Urothelium cell line (cell line): ENCODE results near the gene TARDBP.
"Not testable (repeated sequence)": the region's sequence is repeated elsewhere in the genome, so short reads cannot be mapped to it uniquely, and the experiment has no call there.

Source experiments
- DNase-seq: peaks from one replicate; pipeline ENCODE4 v3.0.0; 2011; ENCODE audit warnings: low spot score, mixed read lengths
- FAIRE-seq: peaks from 2 replicates; lab custom pipeline; 2011; peaks lifted over from hg19 to GRCh38; lab: Jason Lieb, UNC

Gene TARDBP

DNA sequence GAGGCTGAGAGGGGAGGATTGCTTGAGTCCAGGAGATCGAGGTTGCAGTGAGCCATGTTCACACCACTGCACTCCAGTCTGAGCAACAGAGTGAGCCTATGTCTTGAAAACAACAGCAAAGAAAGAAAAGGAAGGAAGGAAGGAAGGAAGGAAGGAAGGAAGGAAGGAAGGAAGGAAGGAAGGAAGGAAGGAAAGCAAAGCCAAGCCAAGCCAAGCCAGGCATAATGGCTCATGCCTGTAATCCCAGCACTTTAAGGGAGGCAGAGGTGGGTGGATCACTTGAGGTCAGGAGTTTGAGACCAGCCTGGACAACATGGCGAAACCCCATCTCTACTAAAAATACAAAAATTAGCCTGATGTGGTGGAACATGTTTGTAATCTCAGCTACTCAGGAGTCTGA is 20.4 kb upstream of the TARDBP start:
- FAIRE-seq = peak; percentile 23
- DNase-seq = not testable (repeated sequence)

DNA sequence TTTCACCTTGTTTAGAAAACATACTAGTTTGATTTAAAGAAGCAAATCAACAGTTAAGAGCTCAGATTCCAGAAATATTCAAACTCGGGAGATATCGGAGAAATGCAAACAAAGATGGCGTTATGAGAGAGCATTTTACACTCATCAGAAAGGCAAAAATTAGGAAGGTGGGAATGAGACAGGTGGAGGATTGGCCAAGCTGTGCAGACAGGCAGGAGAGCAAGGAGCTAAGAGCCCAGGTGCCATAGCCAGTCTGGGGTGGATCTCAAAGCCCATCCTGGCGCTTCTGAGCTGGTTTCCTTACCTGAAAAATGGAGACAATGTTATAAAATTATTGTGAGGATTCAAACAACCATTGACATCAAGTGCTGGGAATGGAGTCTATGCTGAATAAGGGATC is 19.6 kb upstream of the TARDBP start:
- FAIRE-seq (no peak), DNase-seq (no peak)

DNA sequence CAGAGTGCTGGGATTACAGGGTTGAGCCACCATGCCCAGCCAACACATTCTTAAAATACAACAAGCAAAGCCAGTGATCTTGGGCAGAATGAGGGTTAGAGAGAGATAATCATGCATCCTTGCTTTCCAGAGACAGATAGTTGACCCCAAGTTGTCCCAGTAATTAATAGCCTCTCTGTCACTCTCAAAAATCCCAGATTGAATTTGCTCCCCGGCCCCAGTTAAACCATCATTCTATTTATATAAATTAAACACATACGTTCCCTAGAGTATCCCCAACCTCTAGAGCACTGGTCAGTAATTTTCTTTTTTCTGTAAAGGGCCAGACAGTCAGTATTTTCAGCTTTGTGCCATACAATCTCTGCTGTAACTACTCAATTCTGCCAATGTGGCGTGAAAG is 16.4 kb upstream of the TARDBP start:
- DNase-seq (no peak), FAIRE-seq (no peak)

DNA sequence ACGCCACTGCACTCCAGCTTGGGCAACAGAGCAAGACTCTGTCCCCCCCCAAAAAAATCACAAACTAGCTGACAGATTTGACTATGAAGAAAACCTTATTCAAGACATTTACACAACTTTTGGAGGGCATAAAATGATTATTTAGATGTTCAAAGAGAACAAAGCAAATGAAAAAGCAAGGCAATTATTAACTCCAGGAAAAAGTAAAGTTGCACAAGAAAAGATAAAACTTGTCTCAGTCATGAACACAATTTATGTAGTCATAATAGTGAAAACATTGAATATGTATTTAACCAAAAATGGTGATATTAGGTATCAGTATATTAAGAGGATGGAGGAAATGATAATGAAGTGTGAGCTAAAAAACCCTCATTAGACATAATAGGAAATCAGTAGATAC is 11.9 kb upstream of the TARDBP start:
- no peak for DNase-seq
- FAIRE-seq = no peak

DNA sequence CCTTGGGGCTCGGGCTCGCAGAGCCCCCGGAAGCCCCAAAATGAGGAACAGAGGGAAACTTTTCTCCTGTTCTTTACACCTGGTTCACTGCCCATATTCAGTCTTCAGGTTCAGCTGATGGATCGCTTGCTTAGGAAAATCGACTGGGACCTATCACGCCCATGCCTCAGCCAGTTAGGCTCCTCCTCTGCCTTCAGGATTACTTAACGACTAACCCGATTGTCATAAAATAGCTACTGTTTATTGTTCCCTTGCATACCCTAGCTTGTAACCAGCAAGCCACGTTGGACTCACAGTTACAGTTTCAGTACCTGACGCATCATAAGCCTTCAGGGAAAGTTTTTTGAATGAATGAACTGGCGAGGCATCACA is 692 bp downstream of the TARDBP start:
- no peak for DNase-seq

DNA sequence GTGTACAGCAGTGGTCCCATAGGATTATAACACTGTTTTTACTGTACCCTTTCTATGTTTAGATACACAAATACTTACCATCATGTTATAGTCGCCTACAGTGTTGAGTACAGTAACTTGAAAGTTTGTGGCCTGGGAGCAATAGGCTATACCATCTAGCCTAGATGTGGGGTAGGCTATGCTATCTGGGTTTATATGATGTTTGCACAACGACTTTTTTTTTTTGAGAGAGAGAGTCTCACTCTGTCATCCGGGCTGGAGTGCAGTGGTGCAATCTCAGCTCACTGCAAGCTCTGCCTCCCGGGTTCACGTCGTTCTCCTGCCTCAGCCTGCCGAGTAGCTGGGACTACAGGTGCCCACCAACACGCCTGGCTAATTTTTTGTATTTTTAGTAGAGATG is 6.9 kb downstream of the TARDBP start:
- DNase-seq, FAIRE-seq: not testable (repeated sequence)

More for the DNA sequence above, 692 bp downstream of the TARDBP start:
- no peak for FAIRE-seq

DNA sequence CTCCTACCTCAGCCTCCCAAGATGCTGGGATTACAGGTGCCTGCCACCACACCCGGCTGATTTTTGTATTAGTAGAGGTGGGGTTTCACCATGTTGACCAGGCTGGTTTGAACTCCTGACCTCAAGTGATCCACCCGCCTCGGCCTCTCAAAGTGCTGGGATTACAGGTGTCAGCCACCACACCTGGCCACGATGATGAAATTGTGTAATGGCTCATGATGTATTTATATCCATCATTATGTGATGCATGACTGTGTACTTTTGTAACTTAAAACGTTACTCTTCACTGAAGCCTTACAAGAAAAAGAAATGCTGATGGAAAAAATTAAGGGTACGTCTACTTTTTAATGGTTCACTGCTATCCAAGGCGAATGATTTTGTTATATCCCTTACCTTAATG is 7.5 kb downstream of the TARDBP start:
- DNase-seq (no peak), FAIRE-seq (no peak)

DNA sequence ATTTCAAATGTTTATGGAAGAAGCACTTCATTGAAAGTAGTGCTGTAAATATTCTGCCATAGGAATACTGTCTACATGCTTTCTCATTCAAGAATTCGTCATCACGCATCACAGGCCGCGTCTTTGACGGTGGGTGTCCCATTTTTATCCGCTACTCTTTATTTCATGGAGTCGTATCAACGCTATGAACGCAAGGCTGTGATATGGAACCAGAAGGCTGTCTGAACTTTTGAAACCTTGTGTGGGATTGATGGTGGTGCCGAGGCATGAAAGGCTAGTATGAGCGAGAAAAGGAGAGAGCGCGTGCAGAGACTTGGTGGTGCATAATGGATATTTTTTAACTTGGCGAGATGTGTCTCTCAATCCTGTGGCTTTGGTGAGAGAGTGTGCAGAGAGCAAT is 10.7 kb downstream of the TARDBP start:
- FAIRE-seq = no peak
- DNase-seq = no peak

DNA sequence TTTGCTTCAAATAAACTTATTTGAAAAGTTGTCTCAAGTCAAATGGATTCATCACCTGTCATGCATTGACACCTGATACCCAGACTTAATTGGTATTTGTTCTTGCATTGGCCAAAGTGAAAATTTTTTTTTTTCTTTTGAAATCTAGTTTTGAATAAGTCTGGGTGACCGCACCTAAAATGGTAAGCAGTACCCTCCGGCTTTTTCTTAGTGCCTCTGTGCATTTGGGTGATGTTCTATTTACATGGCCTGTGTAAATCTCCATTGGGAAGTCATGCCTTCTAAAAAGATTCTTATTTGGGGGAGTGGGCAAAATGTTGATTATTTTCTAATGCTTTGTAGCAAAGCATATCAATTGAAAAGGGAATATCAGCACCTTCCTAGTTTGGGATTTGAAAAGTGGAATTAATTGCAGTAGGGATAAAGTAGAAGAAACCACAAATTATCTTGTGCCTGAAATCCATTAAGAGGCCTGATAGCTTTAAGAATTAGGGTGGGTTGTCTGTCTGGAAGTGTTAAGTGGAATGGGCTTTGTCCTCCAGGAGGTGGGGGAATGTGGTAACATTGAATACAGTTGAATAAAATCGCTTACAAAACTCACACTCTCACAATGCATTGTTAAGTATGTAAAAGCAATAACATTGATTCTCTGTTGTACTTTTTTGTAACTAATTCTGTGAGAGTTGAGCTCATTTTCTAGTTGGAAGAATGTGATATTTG is 11.9 kb downstream of the TARDBP start:
- FAIRE-seq (no peak), DNase-seq (no peak)

DNA sequence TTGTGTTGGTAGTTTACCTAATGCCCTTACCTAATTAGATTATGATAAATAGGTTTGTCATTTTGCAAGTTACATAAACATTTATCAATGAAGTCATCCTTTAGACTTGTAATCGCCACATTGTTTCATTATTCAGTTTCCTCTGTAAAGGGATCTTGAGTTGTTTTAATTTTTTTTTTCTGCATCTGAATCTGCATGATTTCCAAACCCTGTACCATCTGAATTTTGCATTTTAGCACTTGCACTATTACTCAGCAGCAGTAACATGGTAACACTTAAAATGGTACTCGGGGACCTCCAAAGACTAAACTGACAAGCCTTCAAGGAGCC is 12.4 kb downstream of the TARDBP start:
- DNase-seq = no peak
- no peak for FAIRE-seq

DNA sequence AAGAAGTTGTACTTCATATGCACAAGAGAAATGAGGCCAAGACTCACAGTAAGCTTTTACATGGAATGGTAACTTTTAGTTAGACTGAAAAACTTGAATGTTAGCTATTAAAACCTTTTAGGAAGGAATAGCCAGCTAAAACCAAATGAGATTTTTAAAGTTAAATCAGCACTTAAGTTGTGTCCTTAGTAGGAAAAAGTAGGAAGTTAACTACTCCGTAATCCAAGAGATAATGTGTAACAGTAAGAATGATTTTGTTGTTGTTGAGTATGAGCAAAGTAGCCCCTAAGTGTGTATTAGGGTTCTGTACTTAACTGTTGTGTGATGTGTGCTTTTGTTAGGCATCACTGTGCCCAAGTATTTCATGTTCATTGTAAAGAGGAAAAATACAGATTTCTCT is 13.2 kb downstream of the TARDBP start:
- no peak for FAIRE-seq
- no peak for DNase-seq

DNA sequence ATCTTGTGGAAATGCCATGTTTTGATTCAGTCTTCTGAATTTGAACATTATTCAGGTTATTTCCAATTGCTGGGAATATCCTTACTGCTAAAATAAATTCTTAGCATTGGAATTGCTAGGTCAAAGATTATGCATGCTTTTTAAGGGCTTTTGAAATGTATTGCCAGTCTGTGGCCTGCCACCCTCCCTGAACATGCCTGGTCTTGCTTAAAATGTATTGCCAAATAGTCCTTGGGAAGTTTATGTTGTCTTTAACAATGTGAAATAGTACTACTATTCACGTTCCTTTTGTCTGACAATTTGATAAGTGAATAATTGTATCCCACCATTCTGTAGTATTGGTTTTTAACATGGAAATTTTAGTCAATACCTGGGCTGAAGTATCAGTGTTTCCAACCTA is 13.6 kb downstream of the TARDBP start:
- no peak for FAIRE-seq
- no peak for DNase-seq

DNA sequence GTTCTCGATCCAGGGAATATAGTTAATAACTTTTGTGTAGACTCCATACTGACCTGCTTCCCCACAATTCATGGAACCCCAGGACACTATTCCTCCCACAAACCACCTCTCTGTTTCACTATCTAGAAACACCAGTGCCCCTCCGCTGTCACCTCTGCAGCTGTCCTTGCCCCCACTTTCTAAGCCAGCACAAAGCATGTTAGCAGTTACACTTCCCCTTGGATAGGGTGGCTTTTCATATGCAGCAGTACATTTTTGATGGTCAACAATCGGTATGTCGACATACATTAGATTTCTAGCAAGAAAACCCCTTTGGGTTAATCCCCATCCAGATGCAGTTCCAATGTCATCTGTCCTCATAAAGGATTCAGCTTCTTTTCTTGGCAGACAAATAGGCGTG is 14.4 kb downstream of the TARDBP start:
- no peak for FAIRE-seq
- DNase-seq = no peak

DNA sequence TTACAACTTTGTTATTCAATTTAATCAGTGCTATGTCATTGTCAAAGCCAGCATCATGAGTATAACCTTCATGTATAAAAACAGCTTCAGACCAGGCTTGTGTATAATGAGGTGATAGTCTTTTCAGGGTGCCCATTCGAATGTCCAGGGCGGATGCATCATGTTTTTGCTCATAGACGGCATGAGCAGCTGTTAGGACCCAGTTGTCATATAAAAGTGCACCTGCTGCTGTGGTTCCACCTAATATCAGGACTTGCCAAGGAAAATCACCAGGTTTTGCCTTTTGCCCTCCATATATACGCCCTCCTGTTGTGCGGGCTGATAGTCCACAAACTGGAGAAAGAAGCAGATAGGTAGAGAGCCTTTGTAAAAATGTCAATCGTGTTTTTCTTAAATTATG is 14.9 kb downstream of the TARDBP start:
- DNase-seq (no peak), FAIRE-seq (no peak)

DNA sequence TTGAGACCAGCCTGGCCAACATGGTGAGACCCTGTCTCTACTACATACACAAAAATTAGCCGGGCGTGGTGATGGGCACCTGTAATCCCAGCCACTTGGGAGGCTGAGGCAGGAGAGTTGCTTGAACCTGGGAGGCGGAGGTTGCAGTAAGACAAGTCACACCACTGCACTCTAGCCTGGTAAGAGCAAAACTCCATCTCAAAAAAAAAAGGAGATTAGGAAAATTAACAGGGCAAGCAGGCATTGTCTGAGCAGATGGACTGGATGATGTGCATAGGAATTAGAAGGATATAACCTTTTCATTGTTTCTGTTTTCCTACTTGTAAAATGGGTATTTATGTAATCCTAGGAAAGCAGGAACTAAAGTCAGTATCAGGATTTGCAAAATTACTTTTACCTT is 15.6 kb downstream of the TARDBP start:
- FAIRE-seq (no peak), DNase-seq (no peak)

DNA sequence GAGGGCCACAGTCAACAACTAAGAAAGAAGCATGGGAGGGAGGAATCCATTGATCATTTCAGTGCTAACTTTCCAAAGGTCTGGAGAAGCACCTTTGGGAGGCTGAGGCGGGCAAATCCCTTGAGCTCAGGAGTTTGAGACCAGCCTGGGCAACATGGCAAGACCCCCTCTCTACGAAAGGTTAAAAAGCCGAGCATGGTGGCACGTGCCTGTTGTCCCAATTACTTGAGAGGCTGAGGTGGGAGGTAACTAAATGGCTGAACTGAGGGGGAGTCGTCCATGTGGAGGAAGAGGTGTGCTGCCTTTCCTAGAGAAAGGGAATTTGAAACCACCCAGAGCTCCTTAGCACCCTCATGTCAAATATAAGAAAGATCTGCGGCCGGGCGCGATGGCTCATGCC is 18.4 kb downstream of the TARDBP start:
- no peak for FAIRE-seq
- no peak for DNase-seq

DNA sequence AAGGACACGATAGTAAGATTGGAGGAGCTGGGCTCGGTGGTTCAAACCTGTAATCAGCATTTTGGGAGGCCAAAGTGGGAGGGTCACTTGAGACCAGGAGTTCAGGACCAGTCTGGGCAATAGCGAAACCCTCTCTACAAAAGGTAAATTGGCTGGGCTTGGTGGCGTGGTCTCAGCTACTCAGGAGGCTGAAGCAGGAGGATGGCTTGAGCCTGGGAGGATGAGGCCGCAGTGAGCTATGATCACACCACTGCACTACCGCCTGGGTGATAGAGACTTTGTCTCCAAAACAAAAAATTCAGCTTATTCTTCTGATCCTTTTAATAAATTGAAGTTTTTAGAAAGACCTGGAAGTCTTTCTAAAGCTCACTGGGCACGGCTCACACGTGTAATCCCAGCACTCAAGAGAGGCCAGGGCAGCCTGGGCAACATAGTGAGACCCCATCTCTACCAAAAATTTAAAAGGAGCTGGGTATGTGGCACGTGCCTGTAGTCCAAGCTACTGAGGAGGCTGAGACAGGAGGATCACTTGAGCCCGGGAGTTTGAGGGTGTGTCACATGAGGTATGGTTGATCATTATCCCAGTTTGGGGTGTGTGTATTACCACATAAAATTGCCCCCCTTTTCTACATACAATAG is 19.3 kb downstream of the TARDBP start:
- no peak for FAIRE-seq
- DNase-seq = no peak

DNA sequence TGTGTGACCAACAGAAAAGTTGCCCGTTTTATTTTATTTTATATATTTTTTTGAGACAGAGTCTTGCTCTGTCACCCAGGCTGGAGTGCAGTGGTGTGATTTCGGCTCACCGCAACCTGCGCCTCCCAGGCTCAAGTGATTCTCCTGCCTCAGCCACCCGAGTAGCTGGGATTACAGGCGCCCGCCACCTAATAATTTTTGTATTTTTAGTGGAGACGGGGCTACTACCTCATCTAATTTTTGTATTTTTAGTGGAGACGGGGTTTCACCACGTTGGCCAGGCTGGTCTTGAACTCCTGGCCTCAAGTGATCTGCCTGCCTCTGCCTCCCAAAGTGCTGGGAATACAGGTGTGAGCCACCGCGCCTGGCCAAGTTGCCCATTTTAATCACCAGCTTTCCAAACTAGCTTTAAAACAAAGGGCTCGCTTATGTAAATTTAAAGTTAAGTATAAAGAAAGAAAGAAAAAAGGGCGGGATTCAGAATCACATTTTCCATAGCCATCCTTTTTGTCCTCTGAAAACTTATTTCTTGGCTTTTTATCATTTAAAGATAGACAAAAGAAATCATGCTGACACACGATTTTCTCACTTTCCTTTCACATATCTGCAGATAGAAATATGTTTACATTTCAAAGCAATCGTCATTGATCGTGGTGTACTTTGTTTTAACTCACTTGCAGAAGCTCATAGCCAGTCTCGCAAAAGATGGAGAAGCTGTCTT is 24.7 kb downstream of the TARDBP start:
- not testable (repeated sequence) for FAIRE-seq, DNase-seq

DNA sequence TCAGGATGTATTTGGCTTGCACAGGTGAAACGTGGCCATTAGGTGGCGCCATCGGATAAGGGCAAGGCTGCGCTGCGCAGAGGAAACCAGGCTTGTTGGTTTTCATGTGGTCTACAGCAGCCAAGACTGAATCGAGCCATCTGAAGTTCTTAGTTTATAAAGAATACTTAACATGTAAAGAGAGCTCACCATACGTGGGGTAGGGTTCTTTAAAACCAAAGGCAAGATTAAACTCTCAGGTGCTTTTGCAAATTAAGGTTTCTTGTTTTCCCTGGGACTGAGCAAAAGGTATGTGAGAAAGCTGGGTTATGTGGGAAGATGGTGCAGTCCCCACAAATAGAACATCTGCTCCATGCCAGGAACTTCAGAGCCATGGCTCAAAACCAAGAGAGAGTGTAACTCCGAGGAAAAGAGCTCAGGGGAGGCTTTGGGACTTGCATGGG is 25.3 kb downstream of the TARDBP start:
- FAIRE-seq (no peak), DNase-seq (peak; percentile 85)

DNA sequence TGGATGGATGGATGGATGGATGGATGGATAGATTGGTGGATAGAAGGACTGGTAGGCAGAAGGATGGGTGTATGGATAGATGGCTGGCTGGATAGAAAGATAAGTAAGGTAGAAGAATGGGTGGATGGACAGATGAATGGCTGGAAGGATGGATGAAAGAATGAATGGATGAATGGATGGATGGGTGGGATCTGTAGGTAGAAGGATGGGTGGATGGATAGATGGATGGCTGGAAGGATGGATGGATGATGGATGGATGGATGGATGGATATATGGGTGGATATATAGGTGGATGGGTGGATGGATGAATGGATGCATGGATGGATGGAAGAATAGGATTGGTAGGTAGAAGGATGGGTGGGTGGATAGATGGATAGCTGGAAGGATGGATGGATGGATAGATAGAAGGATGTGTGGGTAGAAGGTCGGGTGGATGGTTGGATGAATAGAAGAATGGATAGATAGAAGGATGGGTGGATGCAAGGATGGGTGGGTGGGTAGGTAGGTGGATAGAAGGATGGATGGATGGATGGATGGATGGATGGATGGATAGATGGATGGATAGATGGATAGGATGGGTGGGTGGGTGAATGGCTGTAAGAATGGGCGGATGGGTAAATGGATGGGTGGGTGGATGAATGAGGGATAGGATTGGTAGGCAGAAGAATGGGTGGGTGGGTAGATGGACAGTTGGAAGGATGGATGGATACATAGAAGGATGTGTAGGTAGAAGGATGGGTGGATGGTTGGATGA is 27.1 kb downstream of the TARDBP start:
- FAIRE-seq = peak; percentile 55
- DNase-seq = no peak

DNA sequence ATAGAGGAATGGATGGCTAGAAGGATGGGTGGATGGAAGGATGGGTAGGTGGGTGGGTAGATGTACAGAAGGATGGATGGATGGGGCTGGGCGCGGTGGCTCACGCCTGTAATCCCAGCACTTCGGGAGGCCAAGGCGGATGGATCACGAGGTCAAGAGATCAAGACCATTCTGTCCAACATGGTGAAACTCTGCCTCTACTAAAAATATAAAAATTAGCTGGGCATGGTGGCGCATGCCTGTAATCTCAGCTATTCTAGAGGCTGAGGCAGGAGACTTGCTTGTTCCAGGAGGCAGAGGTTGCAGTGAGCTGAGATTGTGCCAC is 27.6 kb downstream of the TARDBP start:
- FAIRE-seq, DNase-seq: not testable (repeated sequence)

DNA sequence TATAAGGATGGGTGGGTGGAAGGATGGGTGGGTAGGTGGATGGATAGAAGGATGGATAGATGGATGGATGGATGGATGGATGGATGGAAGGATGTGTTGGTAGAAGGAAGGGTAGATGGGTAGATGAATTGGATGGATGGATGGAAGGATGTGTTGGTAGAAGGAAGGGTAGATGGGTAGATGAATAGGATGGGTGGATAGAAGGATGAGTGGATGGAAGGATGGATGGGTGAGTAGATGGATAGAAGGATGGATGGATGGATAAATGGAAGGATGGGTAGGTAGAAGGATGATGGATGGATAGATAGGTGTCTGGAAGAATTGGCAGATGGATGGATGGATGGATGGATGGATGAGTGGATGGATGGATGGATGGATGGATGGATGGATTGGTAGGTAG is 28.6 kb downstream of the TARDBP start:
- peak; percentile 65 for FAIRE-seq
- DNase-seq = no peak
